Panc1 (cell line): ENCODE data around the gene DIDO1.

Experiments used
- SIN3A ChIP-seq: IDR thresholded peaks from 2 replicates; pipeline ENCODE4 v1.6.1; 2012; ENCODE audit warnings: low read depth, mild to moderate bottlenecking, low read length, moderate library complexity, borderline replicate concordance; ENCODE audit not compliant: insufficient read depth
- TF ChIP-seq, protein P1 (sequence below): fragments of 450-650 bp; IDR thresholded peaks from 2 replicates; pipeline ENCODE4 v1.5.1; 2017; ENCODE audit warnings: mild to moderate bottlenecking
- TF ChIP-seq, protein P2 (sequence below), 2 experiments: IDR thresholded peaks; 2 replicates each; pipeline ENCODE4 v1.6.1; 2011 to 2012; ENCODE audit warnings: low read depth in 2 of 2, control low read depth in 1 of 2, low read length in 1 of 2, mild to moderate bottlenecking in 1 of 2, moderate library complexity in 1 of 2; ENCODE audit not compliant: insufficient read depth in 1 of 2

DNA sequence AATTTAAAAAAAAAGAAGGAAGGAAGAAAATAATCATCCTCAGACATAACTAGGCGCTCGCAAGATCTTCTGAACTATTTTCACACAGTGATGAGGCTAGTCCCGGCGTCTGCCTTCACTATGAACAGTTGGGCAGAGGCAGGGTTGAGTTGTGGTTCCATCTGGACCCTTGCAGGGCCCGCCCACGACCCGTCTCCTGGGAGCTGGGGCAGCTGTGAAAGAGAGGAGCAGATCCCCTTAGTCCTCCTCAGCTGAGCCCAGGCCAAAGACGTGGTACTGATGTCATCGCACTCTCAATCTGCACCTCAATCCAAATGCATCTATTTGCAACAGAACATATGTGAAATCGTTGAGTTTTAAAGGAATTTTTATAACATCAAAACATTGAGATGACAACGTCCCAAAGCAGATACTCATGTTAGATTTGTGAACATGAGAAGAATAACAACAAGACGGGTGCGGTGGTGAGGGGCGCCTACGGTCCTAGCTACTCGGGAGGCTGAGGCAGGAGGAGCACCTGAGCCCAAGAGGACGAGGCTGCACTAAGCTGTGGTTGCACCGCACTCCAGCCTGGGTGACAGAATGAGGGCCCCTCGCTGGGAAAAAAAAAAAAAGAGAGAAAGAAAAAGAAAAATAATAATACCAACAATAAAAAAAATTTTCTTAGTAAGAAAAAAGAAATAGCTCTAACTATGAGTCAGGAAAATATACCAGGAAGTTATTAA is 80.0 kb downstream of the DIDO1 start:
- TF ChIP-seq, protein P1, sequence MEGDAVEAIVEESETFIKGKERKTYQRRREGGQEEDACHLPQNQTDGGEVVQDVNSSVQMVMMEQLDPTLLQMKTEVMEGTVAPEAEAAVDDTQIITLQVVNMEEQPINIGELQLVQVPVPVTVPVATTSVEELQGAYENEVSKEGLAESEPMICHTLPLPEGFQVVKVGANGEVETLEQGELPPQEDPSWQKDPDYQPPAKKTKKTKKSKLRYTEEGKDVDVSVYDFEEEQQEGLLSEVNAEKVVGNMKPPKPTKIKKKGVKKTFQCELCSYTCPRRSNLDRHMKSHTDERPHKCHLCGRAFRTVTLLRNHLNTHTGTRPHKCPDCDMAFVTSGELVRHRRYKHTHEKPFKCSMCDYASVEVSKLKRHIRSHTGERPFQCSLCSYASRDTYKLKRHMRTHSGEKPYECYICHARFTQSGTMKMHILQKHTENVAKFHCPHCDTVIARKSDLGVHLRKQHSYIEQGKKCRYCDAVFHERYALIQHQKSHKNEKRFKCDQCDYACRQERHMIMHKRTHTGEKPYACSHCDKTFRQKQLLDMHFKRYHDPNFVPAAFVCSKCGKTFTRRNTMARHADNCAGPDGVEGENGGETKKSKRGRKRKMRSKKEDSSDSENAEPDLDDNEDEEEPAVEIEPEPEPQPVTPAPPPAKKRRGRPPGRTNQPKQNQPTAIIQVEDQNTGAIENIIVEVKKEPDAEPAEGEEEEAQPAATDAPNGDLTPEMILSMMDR: no peak
- no peak for TF ChIP-seq SIN3A
- TF ChIP-seq, protein P2, sequence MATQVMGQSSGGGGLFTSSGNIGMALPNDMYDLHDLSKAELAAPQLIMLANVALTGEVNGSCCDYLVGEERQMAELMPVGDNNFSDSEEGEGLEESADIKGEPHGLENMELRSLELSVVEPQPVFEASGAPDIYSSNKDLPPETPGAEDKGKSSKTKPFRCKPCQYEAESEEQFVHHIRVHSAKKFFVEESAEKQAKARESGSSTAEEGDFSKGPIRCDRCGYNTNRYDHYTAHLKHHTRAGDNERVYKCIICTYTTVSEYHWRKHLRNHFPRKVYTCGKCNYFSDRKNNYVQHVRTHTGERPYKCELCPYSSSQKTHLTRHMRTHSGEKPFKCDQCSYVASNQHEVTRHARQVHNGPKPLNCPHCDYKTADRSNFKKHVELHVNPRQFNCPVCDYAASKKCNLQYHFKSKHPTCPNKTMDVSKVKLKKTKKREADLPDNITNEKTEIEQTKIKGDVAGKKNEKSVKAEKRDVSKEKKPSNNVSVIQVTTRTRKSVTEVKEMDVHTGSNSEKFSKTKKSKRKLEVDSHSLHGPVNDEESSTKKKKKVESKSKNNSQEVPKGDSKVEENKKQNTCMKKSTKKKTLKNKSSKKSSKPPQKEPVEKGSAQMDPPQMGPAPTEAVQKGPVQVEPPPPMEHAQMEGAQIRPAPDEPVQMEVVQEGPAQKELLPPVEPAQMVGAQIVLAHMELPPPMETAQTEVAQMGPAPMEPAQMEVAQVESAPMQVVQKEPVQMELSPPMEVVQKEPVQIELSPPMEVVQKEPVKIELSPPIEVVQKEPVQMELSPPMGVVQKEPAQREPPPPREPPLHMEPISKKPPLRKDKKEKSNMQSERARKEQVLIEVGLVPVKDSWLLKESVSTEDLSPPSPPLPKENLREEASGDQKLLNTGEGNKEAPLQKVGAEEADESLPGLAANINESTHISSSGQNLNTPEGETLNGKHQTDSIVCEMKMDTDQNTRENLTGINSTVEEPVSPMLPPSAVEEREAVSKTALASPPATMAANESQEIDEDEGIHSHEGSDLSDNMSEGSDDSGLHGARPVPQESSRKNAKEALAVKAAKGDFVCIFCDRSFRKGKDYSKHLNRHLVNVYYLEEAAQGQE (IDR thresholded peaks at IDR 0.05; ENCODE audit: insufficient read depth in 1 of 2, low read depth in 2 of 2, low read length in 1 of 2): no peak
